22Rv1 (cell line): ENCODE data around the gene PLEKHA5.

Source experiments
- H3K27ac ChIP-seq: fragments of 450-650 bp; 2 replicates; pipeline ENCODE4 v1.5.1; 2017
- CTCF ChIP-seq: fragments of 450-650 bp; IDR thresholded peaks from 2 replicates; pipeline ENCODE4 v1.5.1; 2017; ENCODE audit warnings: mild to moderate bottlenecking
- ZFX ChIP-seq: fragments of 450-650 bp; IDR thresholded peaks from 2 replicates; pipeline ENCODE4 v1.6.1; 2017; ENCODE audit warnings: antibody characterized with exemption, borderline replicate concordance

PLEKHA5 gene

GRCh38 chr12:19402743-19403431 lies 273.4 kb downstream of the PLEKHA5 start:
- TF ChIP-seq ZFX, result no peak
- no peak for TF ChIP-seq CTCF
- H3K27ac ChIP-seq, result no peak overlapping the region

- TF ChIP-seq ZFX, result no peak
- no peak for TF ChIP-seq CTCF
- H3K27ac ChIP-seq, result no peak overlapping the region
These were observed 274.8 kb downstream of the PLEKHA5 start for GRCh38 chr12:19404242-19404880.

GRCh38 chr12:19409376-19409775 lies 279.8 kb downstream of the PLEKHA5 start:
- TF ChIP-seq ZFX, result no peak
- TF ChIP-seq CTCF, result no peak
- H3K27ac ChIP-seq, result no peak overlapping the region

GRCh38 chr12:19410211-19410610 lies 280.7 kb downstream of the PLEKHA5 start:
- no peak overlapping the region for H3K27ac ChIP-seq
- no peak for TF ChIP-seq CTCF
- TF ChIP-seq ZFX, result no peak

GRCh38 chr12:19410629-19411185 lies 281.2 kb downstream of the PLEKHA5 start:
- no peak for TF ChIP-seq ZFX
- no peak for TF ChIP-seq CTCF
- H3K27ac ChIP-seq, result no peak overlapping the region

- no peak overlapping the region for H3K27ac ChIP-seq
- TF ChIP-seq CTCF (no peak), ZFX (no peak)
These were observed 282.0 kb downstream of the PLEKHA5 start for GRCh38 chr12:19411234-19412204.
